NB4 (cell line): Measurements from ENCODE around the gene MRPL45.

Experiments used
- POLR2A ChIP-seq: IDR thresholded peaks from 2 replicates; pipeline ENCODE4 v1.6.1; 2011; ENCODE audit warnings: mild to moderate bottlenecking; ENCODE audit not compliant: insufficient read length; ENCODE audit errors: extremely low read depth
- TF ChIP-seq, protein P1 (sequence below): IDR thresholded peaks from one replicate; pipeline ENCODE4 v1.5.1; 2012; ENCODE audit warnings: low read depth, low read length

DNA sequence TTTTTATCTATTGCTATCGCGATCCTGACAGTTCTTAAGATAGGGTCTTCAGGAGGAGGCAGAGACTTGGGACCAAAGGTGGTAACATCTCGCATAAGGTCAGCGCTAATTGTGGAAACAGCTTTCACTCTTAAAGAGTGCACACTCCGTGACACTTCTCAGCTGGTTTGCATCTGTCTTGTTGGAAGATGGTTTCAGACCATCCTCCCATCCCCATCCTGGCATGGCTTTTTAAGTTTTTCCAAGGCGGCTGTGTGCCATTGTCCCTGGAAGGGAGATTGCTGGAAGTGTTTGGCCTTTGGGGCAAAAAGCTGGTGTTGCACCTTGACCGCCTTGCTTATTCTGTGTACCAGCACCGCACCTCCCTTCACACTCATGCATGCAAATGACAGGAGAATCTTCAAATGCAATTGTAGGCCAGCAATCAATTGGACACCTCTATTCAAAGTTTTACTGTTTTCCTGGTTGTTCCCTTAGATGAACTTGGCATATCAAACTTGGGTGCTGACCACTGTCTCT lies 56.2 kb downstream of the MRPL45 start:
- TF ChIP-seq POLR2A: no peak
- TF ChIP-seq, protein P1, sequence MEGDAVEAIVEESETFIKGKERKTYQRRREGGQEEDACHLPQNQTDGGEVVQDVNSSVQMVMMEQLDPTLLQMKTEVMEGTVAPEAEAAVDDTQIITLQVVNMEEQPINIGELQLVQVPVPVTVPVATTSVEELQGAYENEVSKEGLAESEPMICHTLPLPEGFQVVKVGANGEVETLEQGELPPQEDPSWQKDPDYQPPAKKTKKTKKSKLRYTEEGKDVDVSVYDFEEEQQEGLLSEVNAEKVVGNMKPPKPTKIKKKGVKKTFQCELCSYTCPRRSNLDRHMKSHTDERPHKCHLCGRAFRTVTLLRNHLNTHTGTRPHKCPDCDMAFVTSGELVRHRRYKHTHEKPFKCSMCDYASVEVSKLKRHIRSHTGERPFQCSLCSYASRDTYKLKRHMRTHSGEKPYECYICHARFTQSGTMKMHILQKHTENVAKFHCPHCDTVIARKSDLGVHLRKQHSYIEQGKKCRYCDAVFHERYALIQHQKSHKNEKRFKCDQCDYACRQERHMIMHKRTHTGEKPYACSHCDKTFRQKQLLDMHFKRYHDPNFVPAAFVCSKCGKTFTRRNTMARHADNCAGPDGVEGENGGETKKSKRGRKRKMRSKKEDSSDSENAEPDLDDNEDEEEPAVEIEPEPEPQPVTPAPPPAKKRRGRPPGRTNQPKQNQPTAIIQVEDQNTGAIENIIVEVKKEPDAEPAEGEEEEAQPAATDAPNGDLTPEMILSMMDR: no peak
